ENCODE data around the gene RFX1. TPM values are rescaled to one million over a fixed set of nuclear protein-coding genes. Genes with fewer than 3 reads are reported as not detected.
"Not testable (repeated sequence)": the region's sequence is repeated elsewhere in the genome, so short reads cannot be mapped to it uniquely, and the experiment has no call there.

The RFX1 gene
- polyA plus RNA-seq, 1 donor (not counting 4 experiments of a cell fraction or from before 2014, with no cell fraction given) = 0.45 TPM

GRCh38 chr19:14042659-14043608 lies 36.8 kb upstream of the RFX1 start:
- H3K9me1 ChIP-seq (ENCODE audit: control insufficient read depth, extremely low read depth, insufficient read depth, low read length); H3K79me2 ChIP-seq (ENCODE audit: control insufficient read depth, insufficient read depth, low read length); H3K4me3 ChIP-seq (ENCODE audit: control insufficient read depth in 2 of 3, extremely low read depth in 1 of 3, insufficient read depth in 2 of 3, low read depth in 1 of 3, low read length in 3 of 3); H3K4me1 ChIP-seq (ENCODE audit: control insufficient read depth, extremely low read depth, insufficient read depth, low read length); FAIRE-seq; dilution Hi-C loops (cut with MboI; ENCODE audit: extremely low pct_ligation_motif_present, low sequenced_read_pairs); H4K20me1 ChIP-seq (ENCODE audit: control insufficient read depth, extremely low read depth, insufficient read depth, low read length); H3K27me3 ChIP-seq (ENCODE audit: control insufficient read depth, extremely low read depth, insufficient read depth, low read length); H3K9ac ChIP-seq (ENCODE audit: control insufficient read depth, extremely low read depth, insufficient read depth, low read length); H3K36me3 ChIP-seq (ENCODE audit: control insufficient read depth in 2 of 2, extremely low read depth in 1 of 2, insufficient read depth in 2 of 2, low read length in 2 of 2); H3K9me3 ChIP-seq (ENCODE audit: control insufficient read depth, low read depth, low read length); H2AFZ ChIP-seq (ENCODE audit: control insufficient read depth, low read length); DNase-seq (ENCODE audit: low read depth, low spot score); H3K4me2 ChIP-seq (ENCODE audit: control insufficient read depth, extremely low read depth, insufficient read depth, low read depth, low read length): not testable (repeated sequence)
- peak overlapping the region; percentile 45 for H3K27ac ChIP-seq (ENCODE audit: control insufficient read depth, insufficient read depth, low read length)
- TF ChIP-seq, protein P1, sequence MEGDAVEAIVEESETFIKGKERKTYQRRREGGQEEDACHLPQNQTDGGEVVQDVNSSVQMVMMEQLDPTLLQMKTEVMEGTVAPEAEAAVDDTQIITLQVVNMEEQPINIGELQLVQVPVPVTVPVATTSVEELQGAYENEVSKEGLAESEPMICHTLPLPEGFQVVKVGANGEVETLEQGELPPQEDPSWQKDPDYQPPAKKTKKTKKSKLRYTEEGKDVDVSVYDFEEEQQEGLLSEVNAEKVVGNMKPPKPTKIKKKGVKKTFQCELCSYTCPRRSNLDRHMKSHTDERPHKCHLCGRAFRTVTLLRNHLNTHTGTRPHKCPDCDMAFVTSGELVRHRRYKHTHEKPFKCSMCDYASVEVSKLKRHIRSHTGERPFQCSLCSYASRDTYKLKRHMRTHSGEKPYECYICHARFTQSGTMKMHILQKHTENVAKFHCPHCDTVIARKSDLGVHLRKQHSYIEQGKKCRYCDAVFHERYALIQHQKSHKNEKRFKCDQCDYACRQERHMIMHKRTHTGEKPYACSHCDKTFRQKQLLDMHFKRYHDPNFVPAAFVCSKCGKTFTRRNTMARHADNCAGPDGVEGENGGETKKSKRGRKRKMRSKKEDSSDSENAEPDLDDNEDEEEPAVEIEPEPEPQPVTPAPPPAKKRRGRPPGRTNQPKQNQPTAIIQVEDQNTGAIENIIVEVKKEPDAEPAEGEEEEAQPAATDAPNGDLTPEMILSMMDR (optimal IDR thresholded peaks at IDR 0.05 in 1 of 3, IDR thresholded peaks at IDR 0.05 in 1 of 3, conservative IDR thresholded peaks at IDR 0.05 in 1 of 3; ENCODE audit: extremely low read depth in 1 of 3, insufficient read depth in 2 of 3, low read length in 3 of 3) = peak; percentile 57 to 63 (median 60)

- TF ChIP-seq, protein P1 (optimal IDR thresholded peaks at IDR 0.05 in 1 of 3, IDR thresholded peaks at IDR 0.05 in 1 of 3, conservative IDR thresholded peaks at IDR 0.05 in 1 of 3; ENCODE audit: extremely low read depth in 1 of 3, insufficient read depth in 2 of 3, low read length in 3 of 3) = no peak
- TF ChIP-seq EZH2 (IDR thresholded peaks at IDR 0.05; ENCODE audit: low read length) = no peak
- no peaks in the 10 kb centered on the region for H3K79me2 ChIP-seq (ENCODE audit: control insufficient read depth, insufficient read depth, low read length)
- FAIRE-seq (no peak), DNase-seq (ENCODE audit: low read depth, low spot score) (no peak)
- H3K4me1 ChIP-seq (ENCODE audit: control insufficient read depth, extremely low read depth, insufficient read depth, low read length) = no peaks in the 10 kb centered on the region
- H3K9me1 ChIP-seq (ENCODE audit: control insufficient read depth, extremely low read depth, insufficient read depth, low read length) = no peaks in the 10 kb centered on the region
- dilution Hi-C loops (cut with MboI; ENCODE audit: extremely low pct_ligation_motif_present, low sequenced_read_pairs) = no loop called here
- H3K36me3 ChIP-seq (ENCODE audit: control insufficient read depth in 2 of 2, extremely low read depth in 1 of 2, insufficient read depth in 2 of 2, low read length in 2 of 2) = no peaks in the 10 kb centered on the region
- H3K9me3 ChIP-seq (ENCODE audit: control insufficient read depth, low read depth, low read length) = no peaks in the 10 kb centered on the region
- no peak overlapping the region for H3K4me2 ChIP-seq (ENCODE audit: control insufficient read depth, extremely low read depth, insufficient read depth, low read depth, low read length)
- H4K20me1 ChIP-seq (ENCODE audit: control insufficient read depth, extremely low read depth, insufficient read depth, low read length) = no peaks in the 10 kb centered on the region
- no peak overlapping the region for H2AFZ ChIP-seq (ENCODE audit: control insufficient read depth, low read length)
- H3K4me3 ChIP-seq (ENCODE audit: control insufficient read depth in 2 of 3, extremely low read depth in 1 of 3, insufficient read depth in 2 of 3, low read depth in 1 of 3, low read length in 3 of 3) = no peak overlapping the region
- no peaks in the 10 kb centered on the region for H3K27me3 ChIP-seq (ENCODE audit: control insufficient read depth, extremely low read depth, insufficient read depth, low read length)
- no peak overlapping the region for H3K9ac ChIP-seq (ENCODE audit: control insufficient read depth, extremely low read depth, insufficient read depth, low read length)
- no peak overlapping the region for H3K27ac ChIP-seq (ENCODE audit: control insufficient read depth, insufficient read depth, low read length)
These were observed 33.1 kb upstream of the RFX1 start for GRCh38 chr19:14039181-14039580.
